Adipocyte (in vitro differentiated cells): ENCODE data around the gene PDLIM1.
A peak's percentile ranks its signal among the peaks of the same experiment; 100 is the strongest.
"Not testable (repeated sequence)": the region's sequence is repeated elsewhere in the genome, so short reads cannot be mapped to it uniquely, and the experiment has no call there.

Experiments
- DNase-seq: peaks from one replicate; pipeline ENCODE4 v3.0.0-alpha.2; 2015; ENCODE audit warnings: low read depth
- H3K27me3 ChIP-seq: replicated peaks from 2 replicates; pipeline ENCODE4 v1.7.0; 2013; ENCODE audit warnings: mild to moderate bottlenecking, low read length, moderate library complexity; ENCODE audit not compliant: control insufficient read depth, insufficient read depth
- H3K36me3 ChIP-seq: 2 replicates; pipeline ENCODE4 v1.7.0; 2013; ENCODE audit warnings: low read length, mild to moderate bottlenecking, moderate library complexity; ENCODE audit not compliant: control insufficient read depth, insufficient read depth, severe bottlenecking
- H3K4me1 ChIP-seq: 2 replicates; pipeline ENCODE4 v1.7.0; 2013; ENCODE audit warnings: mild to moderate bottlenecking, low read length, moderate library complexity; ENCODE audit not compliant: control insufficient read depth, insufficient read depth
- H3K4me3 ChIP-seq: 2 replicates; pipeline ENCODE4 v1.7.0; 2013; ENCODE audit warnings: mild to moderate bottlenecking, low read length, moderate library complexity
- H3K9ac ChIP-seq: 2 replicates; pipeline ENCODE4 v1.7.0; 2013; ENCODE audit warnings: mild to moderate bottlenecking, low read length, moderate library complexity
- H3K9me3 ChIP-seq: 2 replicates; pipeline ENCODE4 v1.7.0; 2013; ENCODE audit warnings: mild to moderate bottlenecking, low read length, moderate library complexity; ENCODE audit not compliant: control insufficient read depth

PDLIM1 gene

DNA sequence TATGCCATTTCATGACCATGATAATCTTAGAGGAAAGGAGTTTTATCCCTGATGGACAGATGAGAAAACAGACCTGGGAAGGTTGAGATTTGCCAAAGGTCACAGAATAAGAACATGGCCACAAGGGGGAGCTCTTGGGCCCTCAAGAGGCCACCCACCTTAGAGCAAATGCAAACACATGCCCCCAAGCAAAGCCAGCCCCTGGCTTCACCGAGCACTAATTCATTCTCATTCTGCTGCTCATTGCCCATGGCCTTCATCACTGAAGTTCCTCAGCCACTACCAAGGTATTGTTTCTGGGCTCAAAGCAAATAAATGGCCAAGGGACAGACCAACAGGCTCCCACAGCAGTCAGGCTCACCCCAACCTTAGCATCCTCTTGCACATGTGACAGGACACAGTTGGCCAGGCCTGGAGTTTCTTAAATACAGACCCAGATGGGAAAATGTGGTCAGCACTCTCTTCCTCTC is 44.2 kb downstream of the PDLIM1 start:
- H3K9ac ChIP-seq, result peak overlapping the region; percentile 56
- H3K36me3 ChIP-seq, result peaks cover 24% of the 10 kb centered on the region
- no peaks in the 10 kb centered on the region for H3K27me3 ChIP-seq
- peak; percentile 92 for DNase-seq
- peaks cover 24% of the 10 kb centered on the region for H3K4me1 ChIP-seq
- no peak overlapping the region for H3K4me3 ChIP-seq
- no peaks in the 10 kb centered on the region for H3K9me3 ChIP-seq

GRCh38 chr10:95245425-95246055 is 45.3 kb downstream of the PDLIM1 start:
- no peak for DNase-seq
- peaks cover 29% of the 10 kb centered on the region for H3K36me3 ChIP-seq
- no peaks in the 10 kb centered on the region for H3K9me3 ChIP-seq
- H3K9ac ChIP-seq, result no peak overlapping the region
- H3K4me3 ChIP-seq, result no peak overlapping the region
- no peaks in the 10 kb centered on the region for H3K27me3 ChIP-seq
- peaks cover 24% of the 10 kb centered on the region for H3K4me1 ChIP-seq

DNA sequence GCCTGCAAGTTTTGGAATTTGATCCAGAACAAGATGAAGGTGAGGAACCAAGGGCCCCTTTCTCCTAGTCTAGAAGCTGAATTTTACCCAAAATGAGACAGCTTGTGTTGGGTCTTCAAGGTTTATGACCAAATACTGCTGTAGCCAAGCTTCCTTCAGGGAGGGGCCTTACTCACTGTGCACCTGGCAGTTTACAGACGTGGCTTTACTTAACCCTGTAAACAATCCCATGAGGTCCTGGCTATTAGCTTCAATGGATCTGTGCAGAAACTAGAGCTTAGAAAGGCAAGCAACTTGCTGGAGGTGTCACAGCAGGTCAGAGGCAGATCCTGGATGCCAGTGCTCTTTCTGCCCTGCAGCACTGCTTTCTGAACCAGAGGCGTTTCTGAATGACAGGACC is 46.7 kb downstream of the PDLIM1 start:
- H3K4me3 ChIP-seq, result no peak overlapping the region
- DNase-seq, result no peak
- no peak overlapping the region for H3K9ac ChIP-seq
- no peaks in the 10 kb centered on the region for H3K27me3 ChIP-seq
- no peaks in the 10 kb centered on the region for H3K9me3 ChIP-seq
- H3K4me1 ChIP-seq, result peaks cover 24% of the 10 kb centered on the region
- peaks cover 36% of the 10 kb centered on the region for H3K36me3 ChIP-seq

DNA sequence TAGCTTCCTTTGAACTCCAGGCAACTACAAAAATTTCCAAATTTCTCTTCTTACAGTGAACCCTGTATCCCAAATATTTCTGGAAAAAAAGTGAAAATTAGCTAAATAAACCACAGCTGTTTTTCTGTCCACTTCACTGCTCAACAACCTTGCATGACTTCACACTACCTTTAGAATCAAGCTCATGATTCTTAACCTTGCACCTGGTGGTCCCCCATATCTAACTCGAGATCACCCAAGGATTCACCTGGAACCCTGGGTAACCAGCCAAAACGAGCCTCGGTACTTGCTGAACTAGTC is 47.5 kb downstream of the PDLIM1 start:
- Histone ChIP-seq H3K27me3 (no peaks in the 10 kb centered on the region), H3K36me3 (peaks cover 38% of the 10 kb centered on the region), H3K4me3 (no peak overlapping the region), H3K9ac (no peak overlapping the region), H3K9me3 (no peaks in the 10 kb centered on the region), H3K4me1 (peaks cover 21% of the 10 kb centered on the region)
- no peak for DNase-seq

- peak; percentile 79 for DNase-seq
- Histone ChIP-seq H3K27me3 (no peaks in the 10 kb centered on the region), H3K4me3 (no peak overlapping the region), H3K4me1 (peaks cover 17% of the 10 kb centered on the region), H3K9ac (no peak overlapping the region), H3K36me3 (peaks cover 43% of the 10 kb centered on the region), H3K9me3 (no peaks in the 10 kb centered on the region)
Observed at GRCh38 chr10:95242581-95243317, 48.1 kb downstream of the PDLIM1 start.

DNA sequence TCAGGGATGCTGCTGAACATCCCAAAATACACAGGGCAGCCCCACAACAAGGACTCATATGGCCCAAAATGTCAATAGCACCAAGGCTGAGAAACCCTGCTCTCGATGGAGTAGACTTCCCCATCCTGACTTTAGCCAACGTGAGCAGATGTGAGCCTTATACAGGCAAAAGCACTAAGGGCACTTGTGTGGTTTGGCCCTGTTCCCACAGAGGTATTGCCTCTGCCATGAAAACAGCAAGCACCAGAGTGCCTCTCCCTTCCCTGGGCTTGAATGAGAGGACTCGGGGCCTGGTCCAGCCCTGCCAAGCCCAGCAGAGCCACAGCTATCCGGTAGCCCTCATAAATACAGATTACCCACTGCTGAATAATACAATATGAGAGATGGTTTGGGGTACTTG is 49.3 kb downstream of the PDLIM1 start:
- Histone ChIP-seq H3K9ac (no peak overlapping the region), H3K4me1 (peaks cover 8% of the 10 kb centered on the region), H3K27me3 (no peaks in the 10 kb centered on the region), H3K36me3 (peaks cover 49% of the 10 kb centered on the region), H3K9me3 (no peaks in the 10 kb centered on the region), H3K4me3 (no peak overlapping the region)
- DNase-seq, result no peak

- H3K4me1 ChIP-seq, result peaks cover 14% of the 10 kb centered on the region
- H3K9ac ChIP-seq, result no peak overlapping the region
- no peaks in the 10 kb centered on the region for H3K27me3 ChIP-seq
- peaks cover 44% of the 10 kb centered on the region for H3K36me3 ChIP-seq
- no peaks in the 10 kb centered on the region for H3K9me3 ChIP-seq
- no peak overlapping the region for H3K4me3 ChIP-seq
- no peak for DNase-seq
Observed at GRCh38 chr10:95240811-95241210, 50.0 kb downstream of the PDLIM1 start.

- not testable (repeated sequence) for H3K27me3 ChIP-seq, H3K4me3 ChIP-seq, DNase-seq, H3K9ac ChIP-seq, H3K9me3 ChIP-seq
- peaks cover 37% of the 10 kb centered on the region for H3K36me3 ChIP-seq
- H3K4me1 ChIP-seq, result peaks cover 21% of the 10 kb centered on the region
Observed at GRCh38 chr10:95240096-95240495, 50.7 kb downstream of the PDLIM1 start.

DNA sequence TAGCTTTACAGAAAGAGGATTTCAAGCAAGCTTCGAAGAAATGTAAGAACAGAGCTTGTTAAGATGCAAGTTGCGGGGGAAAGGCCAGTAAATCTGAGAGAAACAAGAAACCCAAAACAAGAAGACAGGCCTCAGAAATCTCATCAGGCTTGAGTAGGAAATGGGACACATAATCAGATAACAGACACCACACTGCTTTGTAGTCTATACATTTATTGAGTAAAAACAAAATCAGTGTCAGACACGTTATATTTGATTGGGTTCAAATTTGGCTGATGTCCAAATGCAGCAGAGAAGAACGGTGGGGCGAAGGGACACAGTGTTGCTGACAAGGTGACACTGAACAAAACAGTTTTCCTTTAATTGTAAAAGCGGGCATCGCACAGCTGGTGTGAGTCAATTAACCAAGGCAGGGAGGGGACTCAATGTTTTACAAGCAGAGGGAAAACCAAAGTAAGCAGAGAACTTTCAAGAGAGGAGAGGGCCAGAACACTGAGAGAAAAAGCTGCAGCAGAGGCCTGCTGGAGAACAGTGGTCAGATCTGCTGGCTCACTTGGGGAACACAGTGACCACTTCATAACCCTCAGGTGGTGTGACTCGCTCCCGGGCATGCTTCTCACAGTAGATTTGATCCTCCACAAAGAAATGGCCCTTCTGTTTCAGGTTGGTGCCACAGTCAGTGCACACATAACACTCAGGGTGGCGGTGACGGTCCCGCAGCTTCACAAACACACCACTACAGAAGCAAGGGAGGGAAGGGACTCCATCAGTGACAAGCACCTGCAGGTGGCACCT is 53.2 kb downstream of the PDLIM1 start:
- Histone ChIP-seq H3K9ac (no peak overlapping the region), H3K27me3 (no peaks in the 10 kb centered on the region), H3K9me3 (no peaks in the 10 kb centered on the region), H3K4me3 (no peak overlapping the region), H3K4me1 (peaks cover 21% of the 10 kb centered on the region), H3K36me3 (peaks cover 31% of the 10 kb centered on the region)
- DNase-seq, result no peak

DNA sequence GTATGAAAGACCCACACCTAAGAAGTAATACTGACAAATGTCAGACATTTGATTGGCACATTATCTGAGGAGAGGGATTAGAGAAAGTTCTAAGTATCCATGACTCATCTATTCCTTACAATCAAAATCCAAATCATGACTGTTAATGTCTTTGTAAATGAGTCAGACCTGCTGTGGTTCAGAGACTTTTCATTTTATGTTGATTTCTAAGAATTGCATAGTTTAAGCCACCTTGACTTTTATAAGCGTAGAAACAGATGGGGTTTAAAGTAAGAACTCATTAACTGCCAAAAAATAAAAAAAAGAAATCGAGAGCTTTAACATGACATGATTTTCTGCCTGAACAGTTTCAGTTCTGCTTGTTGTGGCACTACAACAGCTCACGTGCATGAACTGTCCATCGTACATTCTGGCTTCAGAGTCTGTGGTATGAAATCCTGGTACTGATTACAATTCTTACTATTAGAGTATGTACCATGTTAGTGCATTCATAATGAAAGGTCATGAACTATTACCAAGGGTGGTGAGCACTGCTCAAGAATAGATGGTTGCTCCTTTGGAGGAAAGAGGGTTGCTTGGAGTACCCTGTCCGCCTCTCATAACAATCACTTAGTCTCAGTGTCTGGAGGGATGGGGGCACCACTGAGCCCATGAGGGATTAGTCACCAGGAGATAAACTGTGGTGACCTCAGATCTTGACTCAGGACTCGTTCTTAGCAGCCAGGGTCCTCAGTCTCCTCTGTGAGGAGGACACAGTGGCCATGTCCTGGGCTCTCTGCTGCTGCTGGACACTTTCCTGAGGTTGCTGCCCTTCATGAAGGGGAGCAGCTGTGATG is 54.5 kb downstream of the PDLIM1 start:
- Histone ChIP-seq H3K4me3 (no peak overlapping the region), H3K9me3 (peaks cover 4% of the 10 kb centered on the region), H3K9ac (no peak overlapping the region), H3K36me3 (peaks cover 31% of the 10 kb centered on the region), H3K4me1 (peaks cover 21% of the 10 kb centered on the region), H3K27me3 (no peaks in the 10 kb centered on the region)
- peak; percentile 60 for DNase-seq

DNA sequence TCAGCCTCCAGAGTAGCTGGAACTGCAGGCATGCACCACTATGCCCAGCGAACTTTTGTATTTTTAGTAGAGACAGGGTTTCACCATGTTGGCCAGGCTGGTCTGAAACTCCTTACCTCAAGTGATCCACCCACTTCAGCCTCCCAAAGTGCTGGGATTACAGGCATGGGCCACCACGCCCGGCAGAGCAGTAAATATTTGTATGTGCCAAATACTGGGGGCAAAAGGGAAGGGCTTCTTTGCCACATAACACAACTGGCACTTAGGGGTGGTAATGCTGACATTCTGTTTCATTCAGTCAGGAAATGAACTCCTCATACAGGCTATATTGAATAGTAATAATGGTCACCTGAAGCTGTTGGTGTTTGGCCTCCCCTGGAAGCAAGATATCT is 55.1 kb downstream of the PDLIM1 start:
- Histone ChIP-seq H3K36me3 (peaks cover 27% of the 10 kb centered on the region), H3K4me1 (peaks cover 23% of the 10 kb centered on the region), H3K9me3 (peaks cover 10% of the 10 kb centered on the region), H3K4me3 (no peak overlapping the region), H3K27me3 (no peaks in the 10 kb centered on the region), H3K9ac (no peak overlapping the region)
- no peak for DNase-seq
